Mucosa of descending colon (tissue), 3 donors: ENCODE data around the gene MLC1. TPM values are rescaled to one million over a fixed set of nuclear protein-coding genes. Genes with fewer than 3 reads are reported as not detected.

ENCODE experiments used
- ATAC-seq: fragments of 200-7000 bp; cut with Tn5 transposase; one replicate; pipeline ENCODE4 v1.9.1; 2020; ENCODE audit warnings: mild to moderate bottlenecking, moderate library complexity
- DNase-seq, 3 donors: peaks; one replicate each; pipeline ENCODE4 v3.0.0-alpha.2; 2020
- H3K36me3 ChIP-seq: fragments of 200-600 bp; one replicate; pipeline ENCODE4 v1.8.0; 2021; ENCODE audit warnings: low read depth, mild to moderate bottlenecking
- H3K4me1 ChIP-seq: fragments of 200-600 bp; one replicate; pipeline ENCODE4 v1.8.0; 2021; ENCODE audit warnings: low read depth, mild to moderate bottlenecking
- H3K4me3 ChIP-seq: fragments of 200-600 bp; one replicate; pipeline ENCODE4 v1.8.0; 2021; ENCODE audit warnings: mild to moderate bottlenecking
- H3K9me3 ChIP-seq: fragments of 200-600 bp; one replicate; pipeline ENCODE4 v1.8.0; 2021; ENCODE audit warnings: mild to moderate bottlenecking
- CTCF ChIP-seq: fragments of 200-600 bp; IDR thresholded peaks from one replicate; pipeline ENCODE4 v1.8.0; 2022; ENCODE audit warnings: antibody characterized with exemption, mild to moderate bottlenecking
- intact Hi-C, 2 donors: fragments of 100-400 bp; cut with DNase I in 1 of 2; cut with micrococcal nuclease in 1 of 2; formaldehyde crosslinking; loops; one replicate each; pipeline versions ENCODE4 v1.11.0 to v1.11.1; 2022; cut with DNase I, micrococcal nuclease
- total RNA-seq, 3 donors: library from RNA; stranded (reverse); fragmentation: NEBNext Ultra II Directional in 2 of 3; extraction: Animal tissue kit (Norgen Biotek cat#: 25700) in 2 of 3; gene quantifications; one replicate each; pipeline versions ENCODE4 v1.2.1 to v1.2.4, GENCODE V29; 2021 to 2023
- donor health status: DM: no; HTN: no; CAD: no; lungs with moderate emphysema.
- donor health status: DM: no; HTN: no; CAD: no.
- donor health status: DM: no; HTN: yes; CAD: no.

The MLC1 gene
- total RNA-seq, 3 donors from 2014 or later: 0.16 TPM; not detected in 2

- peak in 2 of 3 donors; percentile 8 to 44 for DNase-seq
- ATAC-seq: no peak
- intact Hi-C loops: no loop called here
- H3K4me3 ChIP-seq: no peak overlapping the region
- TF ChIP-seq CTCF: no peak
- no peaks in the 10 kb centered on the region for H3K4me1 ChIP-seq
- H3K9me3 ChIP-seq: no peaks in the 10 kb centered on the region
- H3K36me3 ChIP-seq: no peaks in the 10 kb centered on the region
Observed at GRCh38 chr22:50058906-50059880, 26.0 kb downstream of the MLC1 start.

- TF ChIP-seq CTCF: no peak
- no peaks in the 10 kb centered on the region for H3K36me3 ChIP-seq
- no peaks in the 10 kb centered on the region for H3K4me1 ChIP-seq
- DNase-seq: peak in 1 of 3 donors; percentile 39
- ATAC-seq: no peak
- no peak within 1 kb of the TSS for H3K4me3 ChIP-seq
- H3K9me3 ChIP-seq: peaks cover 3% of the 10 kb centered on the region
- intact Hi-C loops: no loop called here
Observed at GRCh38 chr22:50058061-50058905, 26.9 kb downstream of the MLC1 start, which contains the start of gene TTLL8. Gene TTLL8 (minus strand): TSS chr22:50058298.

- peaks cover 4% of the 10 kb centered on the region for H3K9me3 ChIP-seq
- H3K4me1 ChIP-seq: no peaks in the 10 kb centered on the region
- DNase-seq (peak in 1 of 3 donors; percentile 40), ATAC-seq (no peak)
- no peaks in the 10 kb centered on the region for H3K36me3 ChIP-seq
- TF ChIP-seq CTCF: no peak
- intact Hi-C loops: no loop called here
- no peak overlapping the region for H3K4me3 ChIP-seq
Observed at GRCh38 chr22:50057278-50058060, 27.8 kb downstream of the MLC1 start.

GRCh38 chr22:50056214-50056972 is 28.8 kb downstream of the MLC1 start:
- Histone ChIP-seq H3K4me3 (no peak overlapping the region), H3K36me3 (no peaks in the 10 kb centered on the region), H3K4me1 (no peaks in the 10 kb centered on the region), H3K9me3 (peaks cover 4% of the 10 kb centered on the region)
- intact Hi-C loops: no loop called here
- peak in 2 of 3 donors; percentile 1 to 35 for DNase-seq
- TF ChIP-seq CTCF: no peak
- ATAC-seq: no peak
